Hematopoietic multipotent progenitor cell treated with erythropoietin and hydrocortisone succinate and interleukin-3 and kit ligand, for 8 days (in vitro differentiated cells): ENCODE results near the gene FBXW8.

Experiments used
- DNase-seq: peaks from one replicate; pipeline ENCODE4 v3.0.0-alpha.2; 2015

The FBXW8 gene

GRCh38 chr12:116910645-116911451, at the start of gene FBXW8:
TSS of gene FBXW8 (plus strand) at chr12:116910950. CDS start at chr12:116911038, 88 bp downstream.
- peak; percentile 76 for DNase-seq

- DNase-seq: no peak
These were observed 49.4 kb upstream of the FBXW8 start for GRCh38 chr12:116861320-116861719.

GRCh38 chr12:116862167-116862566, 48.6 kb upstream of the FBXW8 start:
- DNase-seq: no peak

GRCh38 chr12:116863275-116863767, 47.4 kb upstream of the FBXW8 start:
- DNase-seq: no peak

GRCh38 chr12:116864371-116865160, 46.2 kb upstream of the FBXW8 start:
- DNase-seq: no peak

GRCh38 chr12:116867523-116867922, 43.2 kb upstream of the FBXW8 start:
- no peak for DNase-seq

GRCh38 chr12:116870306-116870705, 40.4 kb upstream of the FBXW8 start:
- no peak for DNase-seq

GRCh38 chr12:116874324-116874995, 36.3 kb upstream of the FBXW8 start:
- no peak for DNase-seq

- DNase-seq: no peak
These were observed 34.4 kb upstream of the FBXW8 start for GRCh38 chr12:116876151-116876869.

- no peak for DNase-seq
These were observed 31.9 kb upstream of the FBXW8 start for GRCh38 chr12:116878567-116879508.

GRCh38 chr12:116879509-116880212, 31.1 kb upstream of the FBXW8 start:
- DNase-seq: no peak

- DNase-seq: peak; percentile 5
These were observed 30.4 kb upstream of the FBXW8 start for GRCh38 chr12:116880213-116880816.

- peak; percentile 31 for DNase-seq
These were observed 29.9 kb upstream of the FBXW8 start for GRCh38 chr12:116880817-116881324.

- no peak for DNase-seq
These were observed 29.3 kb upstream of the FBXW8 start, which contains the start of gene HRK for GRCh38 chr12:116881325-116881876. TSS of gene HRK (minus strand) at chr12:116881441. CDS start at chr12:116881307, 134 bp downstream.

GRCh38 chr12:116881877-116882507, 28.8 kb upstream of the FBXW8 start:
- DNase-seq: no peak

- peak; percentile 19 for DNase-seq
These were observed 28.0 kb upstream of the FBXW8 start for GRCh38 chr12:116882742-116883141.

- no peak for DNase-seq
These were observed 25.9 kb upstream of the FBXW8 start for GRCh38 chr12:116884871-116885270.

GRCh38 chr12:116885491-116885890, 25.3 kb upstream of the FBXW8 start:
- DNase-seq: peak; percentile 16

- DNase-seq: no peak
These were observed 23.5 kb upstream of the FBXW8 start for GRCh38 chr12:116887244-116887643.
